ENCODE measurements around the gene MCM6. TPM values are rescaled to one million over a fixed set of nuclear protein-coding genes. Genes with fewer than 3 reads are reported as not detected.

MCM6 gene
- total and polyA plus RNA-seq, 2 experiments from 2014 or later = 74.7 to 133 TPM

DNA sequence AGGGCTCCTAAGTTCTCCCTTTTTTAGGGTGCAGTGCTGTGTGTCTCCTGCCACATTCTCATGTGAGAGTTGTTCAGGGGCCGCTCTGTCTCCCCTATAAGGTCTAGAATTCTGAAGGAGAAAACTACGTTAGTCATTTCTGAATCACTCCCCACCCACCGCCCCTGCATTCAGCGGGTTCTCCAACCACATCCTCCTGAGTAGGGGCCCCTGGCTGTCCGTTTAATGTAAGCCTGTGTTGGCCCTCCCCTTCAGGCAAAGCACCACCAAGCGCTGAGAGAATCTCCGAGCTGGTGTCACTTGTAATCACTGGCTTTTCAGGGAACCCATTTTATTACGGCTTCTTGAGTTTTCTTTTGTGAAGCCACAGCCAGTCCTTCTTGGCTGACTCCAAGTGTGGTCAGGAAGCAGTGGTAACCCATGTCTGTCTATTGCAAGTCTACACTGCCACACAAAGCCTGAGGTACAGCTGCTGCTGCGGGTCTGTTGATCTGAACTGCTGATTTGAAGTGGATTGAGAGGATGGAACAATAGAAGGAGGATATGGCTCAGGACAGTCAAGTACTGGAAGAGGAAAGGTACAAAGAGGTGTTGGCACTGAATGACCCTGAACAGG is 56.1 kb downstream of the MCM6 start:
- TF ChIP-seq ZNF114 (CRISPR knock-in tag; IDR thresholded peaks at IDR 0.05) (no peak), EZH2phosphoT487 (IDR thresholded peaks at IDR 0.05; ENCODE audit: unreplicated experiment) (no peak), ZNF331 (CRISPR knock-in tag; IDR thresholded peaks at IDR 0.05; ENCODE audit: low read depth) (no peak), JUNB (IDR thresholded peaks at IDR 0.05; ENCODE audit: unreplicated experiment) (no peak), STAT1 (IDR thresholded peaks at IDR 0.05; ENCODE audit: unreplicated experiment) (no peak), EZH2 (IDR thresholded peaks at IDR 0.05; ENCODE audit: low read depth, unreplicated experiment) (no peak), POLR2AphosphoS5 (IDR thresholded peaks at IDR 0.05; ENCODE audit: low read depth) (no peak), NANOG (IDR thresholded peaks at IDR 0.05; ENCODE audit: borderline replicate concordance) (no peak), CREB1 (CRISPR knock-in tag; IDR thresholded peaks at IDR 0.05; ENCODE audit: low read depth) (no peak)
- TF ChIP-seq, protein P1, sequence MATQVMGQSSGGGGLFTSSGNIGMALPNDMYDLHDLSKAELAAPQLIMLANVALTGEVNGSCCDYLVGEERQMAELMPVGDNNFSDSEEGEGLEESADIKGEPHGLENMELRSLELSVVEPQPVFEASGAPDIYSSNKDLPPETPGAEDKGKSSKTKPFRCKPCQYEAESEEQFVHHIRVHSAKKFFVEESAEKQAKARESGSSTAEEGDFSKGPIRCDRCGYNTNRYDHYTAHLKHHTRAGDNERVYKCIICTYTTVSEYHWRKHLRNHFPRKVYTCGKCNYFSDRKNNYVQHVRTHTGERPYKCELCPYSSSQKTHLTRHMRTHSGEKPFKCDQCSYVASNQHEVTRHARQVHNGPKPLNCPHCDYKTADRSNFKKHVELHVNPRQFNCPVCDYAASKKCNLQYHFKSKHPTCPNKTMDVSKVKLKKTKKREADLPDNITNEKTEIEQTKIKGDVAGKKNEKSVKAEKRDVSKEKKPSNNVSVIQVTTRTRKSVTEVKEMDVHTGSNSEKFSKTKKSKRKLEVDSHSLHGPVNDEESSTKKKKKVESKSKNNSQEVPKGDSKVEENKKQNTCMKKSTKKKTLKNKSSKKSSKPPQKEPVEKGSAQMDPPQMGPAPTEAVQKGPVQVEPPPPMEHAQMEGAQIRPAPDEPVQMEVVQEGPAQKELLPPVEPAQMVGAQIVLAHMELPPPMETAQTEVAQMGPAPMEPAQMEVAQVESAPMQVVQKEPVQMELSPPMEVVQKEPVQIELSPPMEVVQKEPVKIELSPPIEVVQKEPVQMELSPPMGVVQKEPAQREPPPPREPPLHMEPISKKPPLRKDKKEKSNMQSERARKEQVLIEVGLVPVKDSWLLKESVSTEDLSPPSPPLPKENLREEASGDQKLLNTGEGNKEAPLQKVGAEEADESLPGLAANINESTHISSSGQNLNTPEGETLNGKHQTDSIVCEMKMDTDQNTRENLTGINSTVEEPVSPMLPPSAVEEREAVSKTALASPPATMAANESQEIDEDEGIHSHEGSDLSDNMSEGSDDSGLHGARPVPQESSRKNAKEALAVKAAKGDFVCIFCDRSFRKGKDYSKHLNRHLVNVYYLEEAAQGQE (IDR thresholded peaks at IDR 0.05; ENCODE audit: unreplicated experiment) = no peak
- TF ChIP-seq, protein P2, sequence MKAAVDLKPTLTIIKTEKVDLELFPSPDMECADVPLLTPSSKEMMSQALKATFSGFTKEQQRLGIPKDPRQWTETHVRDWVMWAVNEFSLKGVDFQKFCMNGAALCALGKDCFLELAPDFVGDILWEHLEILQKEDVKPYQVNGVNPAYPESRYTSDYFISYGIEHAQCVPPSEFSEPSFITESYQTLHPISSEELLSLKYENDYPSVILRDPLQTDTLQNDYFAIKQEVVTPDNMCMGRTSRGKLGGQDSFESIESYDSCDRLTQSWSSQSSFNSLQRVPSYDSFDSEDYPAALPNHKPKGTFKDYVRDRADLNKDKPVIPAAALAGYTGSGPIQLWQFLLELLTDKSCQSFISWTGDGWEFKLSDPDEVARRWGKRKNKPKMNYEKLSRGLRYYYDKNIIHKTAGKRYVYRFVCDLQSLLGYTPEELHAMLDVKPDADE (IDR thresholded peaks at IDR 0.05) = no peak
- TF ChIP-seq, protein P3, sequence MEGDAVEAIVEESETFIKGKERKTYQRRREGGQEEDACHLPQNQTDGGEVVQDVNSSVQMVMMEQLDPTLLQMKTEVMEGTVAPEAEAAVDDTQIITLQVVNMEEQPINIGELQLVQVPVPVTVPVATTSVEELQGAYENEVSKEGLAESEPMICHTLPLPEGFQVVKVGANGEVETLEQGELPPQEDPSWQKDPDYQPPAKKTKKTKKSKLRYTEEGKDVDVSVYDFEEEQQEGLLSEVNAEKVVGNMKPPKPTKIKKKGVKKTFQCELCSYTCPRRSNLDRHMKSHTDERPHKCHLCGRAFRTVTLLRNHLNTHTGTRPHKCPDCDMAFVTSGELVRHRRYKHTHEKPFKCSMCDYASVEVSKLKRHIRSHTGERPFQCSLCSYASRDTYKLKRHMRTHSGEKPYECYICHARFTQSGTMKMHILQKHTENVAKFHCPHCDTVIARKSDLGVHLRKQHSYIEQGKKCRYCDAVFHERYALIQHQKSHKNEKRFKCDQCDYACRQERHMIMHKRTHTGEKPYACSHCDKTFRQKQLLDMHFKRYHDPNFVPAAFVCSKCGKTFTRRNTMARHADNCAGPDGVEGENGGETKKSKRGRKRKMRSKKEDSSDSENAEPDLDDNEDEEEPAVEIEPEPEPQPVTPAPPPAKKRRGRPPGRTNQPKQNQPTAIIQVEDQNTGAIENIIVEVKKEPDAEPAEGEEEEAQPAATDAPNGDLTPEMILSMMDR (conservative IDR thresholded peaks at IDR 0.05; ENCODE audit: low read depth in 2 of 2) = no peak
- TF ChIP-seq, protein P4, sequence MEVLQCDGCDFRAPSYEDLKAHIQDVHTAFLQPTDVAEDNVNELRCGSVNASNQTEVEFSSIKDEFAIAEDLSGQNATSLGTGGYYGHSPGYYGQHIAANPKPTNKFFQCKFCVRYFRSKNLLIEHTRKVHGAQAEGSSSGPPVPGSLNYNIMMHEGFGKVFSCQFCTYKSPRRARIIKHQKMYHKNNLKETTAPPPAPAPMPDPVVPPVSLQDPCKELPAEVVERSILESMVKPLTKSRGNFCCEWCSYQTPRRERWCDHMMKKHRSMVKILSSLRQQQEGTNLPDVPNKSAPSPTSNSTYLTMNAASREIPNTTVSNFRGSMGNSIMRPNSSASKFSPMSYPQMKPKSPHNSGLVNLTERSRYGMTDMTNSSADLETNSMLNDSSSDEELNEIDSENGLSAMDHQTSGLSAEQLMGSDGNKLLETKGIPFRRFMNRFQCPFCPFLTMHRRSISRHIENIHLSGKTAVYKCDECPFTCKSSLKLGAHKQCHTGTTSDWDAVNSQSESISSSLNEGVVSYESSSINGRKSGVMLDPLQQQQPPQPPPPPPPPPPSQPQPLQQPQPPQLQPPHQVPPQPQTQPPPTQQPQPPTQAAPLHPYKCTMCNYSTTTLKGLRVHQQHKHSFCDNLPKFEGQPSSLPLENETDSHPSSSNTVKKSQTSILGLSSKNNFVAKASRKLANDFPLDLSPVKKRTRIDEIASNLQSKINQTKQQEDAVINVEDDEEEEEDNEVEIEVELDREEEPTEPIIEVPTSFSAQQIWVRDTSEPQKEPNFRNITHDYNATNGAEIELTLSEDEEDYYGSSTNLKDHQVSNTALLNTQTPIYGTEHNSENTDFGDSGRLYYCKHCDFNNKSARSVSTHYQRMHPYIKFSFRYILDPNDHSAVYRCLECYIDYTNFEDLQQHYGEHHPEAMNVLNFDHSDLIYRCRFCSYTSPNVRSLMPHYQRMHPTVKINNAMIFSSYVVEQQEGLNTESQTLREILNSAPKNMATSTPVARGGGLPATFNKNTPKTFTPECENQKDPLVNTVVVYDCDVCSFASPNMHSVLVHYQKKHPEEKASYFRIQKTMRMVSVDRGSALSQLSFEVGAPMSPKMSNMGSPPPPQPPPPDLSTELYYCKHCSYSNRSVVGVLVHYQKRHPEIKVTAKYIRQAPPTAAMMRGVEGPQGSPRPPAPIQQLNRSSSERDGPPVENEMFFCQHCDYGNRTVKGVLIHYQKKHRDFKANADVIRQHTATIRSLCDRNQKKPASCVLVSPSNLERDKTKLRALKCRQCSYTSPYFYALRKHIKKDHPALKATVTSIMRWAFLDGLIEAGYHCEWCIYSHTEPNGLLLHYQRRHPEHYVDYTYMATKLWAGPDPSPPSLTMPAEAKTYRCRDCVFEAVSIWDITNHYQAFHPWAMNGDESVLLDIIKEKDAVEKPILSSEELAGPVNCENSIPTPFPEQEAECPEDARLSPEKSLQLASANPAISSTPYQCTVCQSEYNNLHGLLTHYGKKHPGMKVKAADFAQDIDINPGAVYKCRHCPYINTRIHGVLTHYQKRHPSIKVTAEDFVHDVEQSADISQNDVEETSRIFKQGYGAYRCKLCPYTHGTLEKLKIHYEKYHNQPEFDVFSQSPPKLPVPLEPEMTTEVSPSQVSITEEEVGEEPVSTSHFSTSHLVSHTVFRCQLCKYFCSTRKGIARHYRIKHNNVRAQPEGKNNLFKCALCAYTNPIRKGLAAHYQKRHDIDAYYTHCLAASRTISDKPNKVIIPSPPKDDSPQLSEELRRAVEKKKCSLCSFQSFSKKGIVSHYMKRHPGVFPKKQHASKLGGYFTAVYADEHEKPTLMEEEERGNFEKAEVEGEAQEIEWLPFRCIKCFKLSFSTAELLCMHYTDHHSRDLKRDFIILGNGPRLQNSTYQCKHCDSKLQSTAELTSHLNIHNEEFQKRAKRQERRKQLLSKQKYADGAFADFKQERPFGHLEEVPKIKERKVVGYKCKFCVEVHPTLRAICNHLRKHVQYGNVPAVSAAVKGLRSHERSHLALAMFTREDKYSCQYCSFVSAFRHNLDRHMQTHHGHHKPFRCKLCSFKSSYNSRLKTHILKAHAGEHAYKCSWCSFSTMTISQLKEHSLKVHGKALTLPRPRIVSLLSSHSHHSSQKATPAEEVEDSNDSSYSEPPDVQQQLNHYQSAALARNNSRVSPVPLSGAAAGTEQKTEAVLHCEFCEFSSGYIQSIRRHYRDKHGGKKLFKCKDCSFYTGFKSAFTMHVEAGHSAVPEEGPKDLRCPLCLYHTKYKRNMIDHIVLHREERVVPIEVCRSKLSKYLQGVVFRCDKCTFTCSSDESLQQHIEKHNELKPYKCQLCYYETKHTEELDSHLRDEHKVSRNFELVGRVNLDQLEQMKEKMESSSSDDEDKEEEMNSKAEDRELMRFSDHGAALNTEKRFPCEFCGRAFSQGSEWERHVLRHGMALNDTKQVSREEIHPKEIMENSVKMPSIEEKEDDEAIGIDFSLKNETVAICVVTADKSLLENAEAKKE (CRISPR knock-in tag; IDR thresholded peaks at IDR 0.05) = no peak
- Mint-ChIP-seq H3K4me1 (no peaks in the 10 kb centered on the region), H3K27ac (no peak overlapping the region), H3K4me3 (no peak overlapping the region), H3K36me3 (ENCODE audit: low read depth) (no peaks in the 10 kb centered on the region; the same call in 2 of the 3 replicates), H3K9me3 (peaks cover 15% of the 10 kb centered on the region; the same call in 2 of the 3 replicates), H3K27me3 (ENCODE audit: insufficient read depth, low read depth, poor library complexity) (peaks cover 2% of the 10 kb centered on the region)
- Histone ChIP-seq H3F3A (replicated peaks; ENCODE audit: low read depth) (no peaks in the 10 kb centered on the region), H3K27ac (ENCODE audit: low read depth) (no peak overlapping the region), H3K4me3 (no peak overlapping the region), H2AFZ (peak overlapping the region; percentile 1), H3K36me3 (ENCODE audit: insufficient read depth) (no peaks in the 10 kb centered on the region), H3K4me2 (no peak overlapping the region), H3K79me2 (replicated peaks; ENCODE audit: insufficient read depth) (no peaks in the 10 kb centered on the region), H3K9me2 (ENCODE audit: insufficient read depth) (peaks cover 2% of the 10 kb centered on the region; the same call in 1 of the 2 replicates), H4K20me1 (replicated peaks; ENCODE audit: insufficient read depth) (no peaks in the 10 kb centered on the region), H3K4me1 (ENCODE audit: insufficient read depth) (no peaks in the 10 kb centered on the region), H3K27me3 (ENCODE audit: insufficient read depth) (no peaks in the 10 kb centered on the region)
- no peak for ATAC-seq
- no peak for DNase-seq (ENCODE audit: low spot score)
